GM18861 (cell line): Measurements from ENCODE around the gene ANKRD22.
A peak's percentile ranks its signal among the peaks of the same experiment; 100 is the strongest.

ENCODE experiments used
- ATAC-seq: cut with Tn5 transposase; IDR thresholded peaks from one replicate; pipeline ENCODE4 v1.9.1; 2021; ENCODE audit not compliant: unreplicated experiment

Gene ANKRD22

DNA sequence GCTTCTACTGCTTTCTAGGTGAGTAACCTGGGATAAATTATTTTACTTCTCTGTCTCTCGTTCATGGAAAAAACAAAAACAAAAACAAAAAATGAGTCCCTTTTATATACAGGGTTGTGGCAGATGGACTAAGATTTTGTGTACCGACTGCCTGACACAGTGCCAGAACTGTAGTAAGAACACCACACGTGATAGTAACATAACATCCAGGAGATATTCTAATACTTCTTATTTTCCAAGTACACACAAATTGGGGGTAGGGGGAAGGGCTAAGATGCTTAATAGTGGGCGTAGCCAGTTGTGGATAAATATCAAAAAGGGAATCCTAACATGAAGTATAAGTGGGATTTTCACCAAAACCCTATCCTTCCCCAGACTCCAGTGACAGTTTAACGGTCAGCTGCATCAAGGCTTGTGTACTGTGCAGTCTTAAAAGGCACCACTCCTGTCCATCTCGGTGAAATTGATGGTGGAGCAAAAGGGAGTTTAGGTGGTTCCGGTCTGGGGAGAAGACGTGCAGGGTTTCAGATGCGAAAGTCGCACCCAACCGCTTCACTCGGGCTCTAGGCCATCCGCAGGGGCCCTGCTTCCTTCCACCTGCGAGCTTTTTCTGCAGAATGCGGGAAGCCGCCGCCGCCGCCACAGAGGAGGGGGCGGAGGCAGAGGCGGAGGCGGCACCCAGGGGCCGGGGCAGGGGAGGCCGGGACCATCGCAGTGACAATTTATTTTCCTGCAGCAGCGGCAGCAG, 28.1 kb upstream of the ANKRD22 start, which contains the start of gene STAMBPL1:
Gene STAMBPL1, plus strand, starts transcription at position 712 of the 748 bp plus-strand sequence. CDS start 21,464 bp downstream, outside the sequence.
- ATAC-seq = peak; percentile 26

DNA sequence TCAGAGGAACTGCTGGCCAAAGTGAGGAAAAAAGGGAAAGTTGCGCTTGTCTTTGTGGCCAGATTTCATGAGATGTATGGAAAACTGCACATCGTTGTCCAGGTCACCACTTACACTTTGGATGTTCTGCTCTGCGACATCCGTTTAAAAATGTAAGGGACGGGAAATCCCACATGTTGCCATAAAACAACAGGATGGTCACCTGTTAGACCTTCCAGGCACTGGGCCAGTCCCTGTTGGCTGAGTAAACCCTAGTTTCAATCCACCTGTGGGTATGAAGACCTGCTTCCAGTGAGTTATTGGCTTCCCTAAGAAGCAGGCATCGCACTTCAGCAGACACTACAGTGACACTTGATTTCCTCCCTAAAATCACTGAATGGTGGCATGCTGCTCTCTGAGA, 25.7 kb upstream of the ANKRD22 start:
- no peak for ATAC-seq

DNA sequence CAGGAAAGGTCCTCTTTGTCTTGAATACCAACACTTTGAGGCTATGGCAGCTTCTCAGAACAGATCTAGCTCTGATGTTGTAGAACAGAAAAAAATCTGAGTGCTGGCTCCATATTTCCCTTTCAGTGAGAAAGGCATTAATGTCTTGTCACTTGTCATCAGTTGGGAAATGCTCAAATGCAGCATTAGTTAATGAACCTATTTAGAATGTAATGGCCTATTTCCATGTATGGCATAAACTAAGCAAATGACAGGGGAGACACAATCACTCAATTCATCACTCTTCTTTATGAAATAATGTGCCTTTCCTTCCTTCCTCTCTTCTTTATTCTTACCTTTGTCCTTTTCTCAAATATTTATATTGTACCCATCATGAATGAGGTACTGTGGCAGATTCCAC, 23.4 kb upstream of the ANKRD22 start:
- ATAC-seq = no peak

DNA sequence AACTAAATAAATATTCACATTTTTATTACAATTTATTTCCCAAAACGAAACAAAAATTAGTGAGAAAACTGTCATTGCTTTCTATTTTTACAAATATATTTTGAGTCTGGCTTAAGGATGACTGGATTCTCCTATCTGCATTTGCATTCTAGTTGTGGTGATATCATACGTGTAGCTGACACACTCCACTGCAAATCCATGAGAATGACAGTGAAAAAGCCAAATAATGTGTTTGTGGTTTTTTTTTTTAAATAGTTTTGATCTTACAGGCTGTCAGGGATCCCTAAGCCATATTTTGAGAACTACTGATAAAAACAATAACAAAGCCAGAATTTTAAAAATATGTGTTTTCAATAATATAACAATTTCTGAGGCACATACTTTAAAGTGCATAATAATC, 22.6 kb upstream of the ANKRD22 start:
- ATAC-seq = no peak

DNA sequence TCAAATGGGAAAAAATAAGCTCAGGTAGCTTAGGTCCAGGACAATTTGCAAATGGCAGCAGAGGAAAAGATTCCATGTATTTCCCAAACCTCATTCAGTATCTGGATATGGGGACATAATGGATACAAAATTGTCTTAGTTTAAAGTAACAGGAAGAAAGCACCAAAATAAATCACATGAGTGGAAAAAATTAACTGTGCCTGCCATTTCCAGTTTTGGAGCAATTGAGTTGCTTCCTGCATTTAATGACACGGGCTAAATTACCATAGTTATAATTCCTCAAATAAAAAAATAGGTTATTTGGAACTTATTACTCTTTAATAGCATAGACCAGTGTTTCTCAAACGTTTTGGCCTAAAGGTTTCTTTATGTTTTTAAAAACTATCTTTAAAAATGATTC, 22.1 kb upstream of the ANKRD22 start:
- no peak for ATAC-seq

DNA sequence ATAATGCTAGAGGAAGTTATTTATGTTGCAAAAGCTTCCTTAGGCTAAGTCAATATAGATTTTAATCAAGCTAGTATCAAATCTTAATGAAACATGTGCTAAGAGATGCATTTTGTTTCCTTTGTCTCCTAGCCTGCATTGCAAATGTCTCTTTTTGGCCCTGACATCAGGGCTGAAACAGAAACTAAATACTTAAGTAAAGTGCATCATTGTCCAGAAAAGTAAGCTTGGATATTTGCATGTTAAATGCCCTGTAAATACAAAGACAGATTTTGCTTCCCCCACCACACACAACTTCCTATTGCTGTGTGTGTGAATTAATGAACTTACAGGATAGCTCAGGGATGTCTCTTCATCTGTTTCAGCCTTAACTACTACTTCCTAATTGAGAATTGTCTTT, 18.4 kb upstream of the ANKRD22 start:
- ATAC-seq = no peak

DNA sequence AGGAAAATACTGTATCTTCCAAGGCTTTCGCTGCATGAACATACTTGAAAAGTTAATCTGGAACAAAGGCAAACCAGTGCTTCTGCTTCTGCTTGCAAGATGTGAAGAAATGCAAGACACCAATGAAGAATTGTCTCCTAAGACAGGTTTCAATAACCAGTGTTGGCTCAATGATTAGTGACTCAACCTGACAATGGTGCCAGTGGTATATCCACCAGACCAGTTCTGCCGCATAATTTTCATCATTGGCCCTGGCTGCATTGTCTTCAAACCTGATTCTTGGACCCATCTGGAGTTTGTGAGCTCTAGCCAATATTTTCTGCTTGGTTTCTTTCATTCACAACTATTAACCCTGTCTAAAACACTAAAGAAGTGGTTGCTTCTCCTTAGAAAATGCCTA, 14.8 kb upstream of the ANKRD22 start:
- ATAC-seq = no peak

DNA sequence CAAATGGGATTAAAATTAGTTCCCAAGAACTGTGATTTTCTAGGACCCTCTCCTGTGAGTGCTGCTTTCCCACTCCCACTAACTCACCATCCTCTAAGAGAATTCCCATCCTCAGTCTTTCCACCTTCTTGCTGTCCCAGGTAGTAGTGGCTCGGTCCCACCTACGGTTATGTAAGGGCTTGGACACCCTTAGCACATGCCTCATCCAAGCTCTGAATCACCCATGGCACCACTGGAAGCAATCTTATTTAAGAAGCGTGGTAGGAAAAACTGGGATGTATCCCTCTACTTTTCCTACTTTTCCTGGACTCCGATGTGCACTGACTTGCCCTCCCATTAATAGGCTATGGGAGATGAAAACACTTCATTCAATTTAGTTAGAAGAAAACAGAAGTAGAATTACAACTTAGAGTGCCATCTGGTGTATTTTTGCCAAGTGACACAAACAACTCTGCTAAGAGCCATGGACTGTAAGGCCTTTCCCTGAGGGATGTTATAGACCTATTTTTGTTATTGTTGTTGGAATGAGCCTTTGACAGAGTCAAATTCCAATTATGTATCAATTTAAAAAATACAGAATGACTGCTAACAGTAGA, 13.7 kb upstream of the ANKRD22 start:
- ATAC-seq = no peak

GRCh38 chr10:88861036-88861435, 9.4 kb upstream of the ANKRD22 start:
- no peak for ATAC-seq

DNA sequence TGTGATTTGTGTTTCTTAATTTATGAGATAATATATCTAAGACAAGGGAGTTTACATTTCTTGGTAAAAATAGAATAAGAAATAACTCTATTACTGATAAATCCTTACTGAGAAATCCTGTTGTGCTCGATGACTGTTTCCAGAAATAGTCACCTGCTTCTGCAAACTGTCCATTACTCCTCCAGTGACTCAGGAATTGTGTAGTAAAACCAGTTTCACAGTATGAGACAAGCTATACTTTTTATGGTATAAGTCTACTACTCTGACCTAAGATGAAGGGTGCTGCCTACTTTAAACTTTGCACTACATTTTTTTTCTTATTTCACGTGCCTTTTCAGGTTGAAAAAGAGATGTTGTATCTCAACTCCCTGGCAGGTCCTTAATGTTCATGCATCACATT, 6.8 kb upstream of the ANKRD22 start:
- ATAC-seq = no peak

- no peak for ATAC-seq
Observed at GRCh38 chr10:88857831-88858230, 6.2 kb upstream of the ANKRD22 start.

- no peak for ATAC-seq
Observed at GRCh38 chr10:88854684-88855083, 3.0 kb upstream of the ANKRD22 start.

- ATAC-seq = no peak
Observed at GRCh38 chr10:88853155-88853881, 1.7 kb upstream of the ANKRD22 start.

GRCh38 chr10:88852327-88852726, 683 bp upstream of the ANKRD22 start:
- ATAC-seq = no peak

DNA sequence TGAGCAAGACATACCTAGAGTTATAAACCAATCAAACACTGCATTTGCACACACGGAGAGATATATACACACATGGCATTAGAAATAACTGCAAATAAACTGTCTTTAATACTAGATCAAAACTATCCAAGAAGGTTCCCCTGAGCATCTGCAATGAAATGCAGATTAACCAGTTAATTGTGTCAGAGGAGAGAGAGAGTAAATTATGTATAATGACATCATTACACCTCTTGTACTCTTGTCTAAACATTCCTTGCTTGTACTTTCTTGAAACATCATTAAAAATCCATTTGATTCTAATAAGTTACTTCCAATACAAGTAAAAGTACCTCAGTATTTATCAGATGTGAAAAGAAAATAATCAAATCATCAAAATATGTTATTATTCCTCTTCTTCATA, 932 bp downstream of the ANKRD22 start:
- no peak for ATAC-seq

GRCh38 chr10:88849234-88849633, 2.4 kb downstream of the ANKRD22 start:
- ATAC-seq = no peak

GRCh38 chr10:88848499-88848898, 3.1 kb downstream of the ANKRD22 start:
- no peak for ATAC-seq

GRCh38 chr10:88843171-88843570, 8.5 kb downstream of the ANKRD22 start:
- no peak for ATAC-seq

GRCh38 chr10:88841316-88842111, 10.1 kb downstream of the ANKRD22 start:
- no peak for ATAC-seq

DNA sequence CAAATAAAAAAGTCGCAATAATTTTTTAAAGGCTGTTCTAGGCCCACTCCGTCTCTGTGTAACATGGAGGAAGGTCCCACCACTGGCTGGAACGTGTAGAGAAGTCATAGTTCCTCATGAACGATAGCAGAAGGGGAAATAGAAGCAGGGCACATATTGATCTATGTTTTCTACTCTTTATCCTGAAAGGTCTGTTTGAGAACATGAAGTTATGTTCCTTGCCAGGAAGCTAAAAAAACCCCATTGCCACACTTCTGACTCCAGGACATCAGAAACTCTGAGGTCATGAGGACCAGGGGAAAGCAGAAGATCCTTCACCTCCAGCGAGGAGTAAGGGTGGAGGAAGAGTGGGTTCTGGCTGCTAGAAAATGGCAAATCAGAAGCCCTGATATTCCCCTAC, 10.8 kb downstream of the ANKRD22 start:
- ATAC-seq = no peak

GRCh38 chr10:88840104-88840503, 11.5 kb downstream of the ANKRD22 start:
- no peak for ATAC-seq
